GM19395 (cell line): ENCODE results near the gene NR3C1.

Source experiments
- ATAC-seq: cut with Tn5 transposase; IDR thresholded peaks from one replicate; pipeline ENCODE4 v1.9.1; 2021; ENCODE audit warnings: mild to moderate bottlenecking, moderate library complexity; ENCODE audit not compliant: unreplicated experiment

Gene NR3C1

GRCh38 chr5:143241892-143242291 is 161.6 kb downstream of the NR3C1 start:
- ATAC-seq, result no peak

GRCh38 chr5:143239882-143240518 is 163.5 kb downstream of the NR3C1 start:
- no peak for ATAC-seq

- ATAC-seq, result no peak
Observed at GRCh38 chr5:143238620-143239019, 164.9 kb downstream of the NR3C1 start.

- no peak for ATAC-seq
Observed at GRCh38 chr5:143237664-143238063, 165.8 kb downstream of the NR3C1 start.

GRCh38 chr5:143236682-143237081 is 166.8 kb downstream of the NR3C1 start:
- ATAC-seq, result no peak

- ATAC-seq, result no peak
Observed at GRCh38 chr5:143235423-143235822, 168.1 kb downstream of the NR3C1 start.

- no peak for ATAC-seq
Observed at GRCh38 chr5:143234162-143234842, 169.2 kb downstream of the NR3C1 start.

- no peak for ATAC-seq
Observed at GRCh38 chr5:143233031-143233430, 170.5 kb downstream of the NR3C1 start.

- peak; percentile 40 for ATAC-seq
Observed at GRCh38 chr5:143231973-143232812, 171.3 kb downstream of the NR3C1 start.

- no peak for ATAC-seq
Observed at GRCh38 chr5:143231416-143231815, 172.1 kb downstream of the NR3C1 start.

- no peak for ATAC-seq
Observed at GRCh38 chr5:143230676-143230996, 172.8 kb downstream of the NR3C1 start.

GRCh38 chr5:143229896-143230675 is 173.4 kb downstream of the NR3C1 start:
- peak; percentile 91 for ATAC-seq

- ATAC-seq, result peak; percentile 44
Observed at GRCh38 chr5:143229426-143229895, 174.0 kb downstream of the NR3C1 start.

- ATAC-seq, result no peak
Observed at GRCh38 chr5:143228597-143229293, 174.7 kb downstream of the NR3C1 start.
